K562 (cell line): Measurements from ENCODE around the gene YARS1. TPM values are rescaled to one million over a fixed set of nuclear protein-coding genes. Genes with fewer than 3 reads are reported as not detected.

Experiments
- ARID3A ChIP-seq: IDR thresholded peaks from 2 replicates; pipeline ENCODE4 v1.6.1; 2012; ENCODE audit warnings: low read depth, low read length, improper control_type of control experiment, borderline replicate concordance
- ATF1 ChIP-seq, 2 experiments: fragments of 450-650 bp in 1 of 2; IDR thresholded peaks; 2 replicates each; pipeline ENCODE4 v1.6.1; 2016; ENCODE audit warnings: missing compliant biosample characterization in 1 of 2, missing genetic modification characterization in 1 of 2
- CREB3L1 ChIP-seq: fragments of 450-650 bp; IDR thresholded peaks from 2 replicates; pipeline ENCODE4 v1.6.1; 2014; ENCODE audit warnings: low read depth, mild to moderate bottlenecking, moderate library complexity, borderline replicate concordance
- CTCFL ChIP-seq: IDR thresholded peaks from 2 replicates; pipeline ENCODE4 v1.6.1; 2011; ENCODE audit warnings: borderline replicate concordance, low read depth, mild to moderate bottlenecking, moderate library complexity, low read length; ENCODE audit not compliant: insufficient read depth, poor library complexity, severe bottlenecking
- FIP1L1 ChIP-seq: fragments of 200-400 bp; formaldehyde crosslinking; IDR thresholded peaks from 2 replicates; pipeline ENCODE4 v1.6.1; 2018; ENCODE audit warnings: mild to moderate bottlenecking, low read depth, low read length; ENCODE audit not compliant: poor library complexity, severe bottlenecking
- HEY1 ChIP-seq: fragments of 250-450 bp; sonication (Bioruptor Pico); IDR thresholded peaks from 2 replicates; pipeline ENCODE4 v1.5.0; 2020; ENCODE audit warnings: mild to moderate bottlenecking, moderate library complexity, borderline replicate concordance
- MAX ChIP-seq: sonication (generic); formaldehyde crosslinking; IDR thresholded peaks from 2 replicates; pipeline ENCODE4 v1.9.0; 2022; ENCODE audit warnings: mild to moderate bottlenecking, missing genetic modification reagents
- NR0B1 ChIP-seq: fragments of 450-650 bp; IDR thresholded peaks from one replicate; pipeline ENCODE4 v1.6.1; 2018; ENCODE audit warnings: mild to moderate bottlenecking, moderate library complexity; ENCODE audit not compliant: partially characterized antibody
- NR2F6 ChIP-seq: fragments of 450-650 bp; formaldehyde crosslinking; IDR thresholded peaks from 2 replicates; pipeline ENCODE4 v1.4.0; 2020; ENCODE audit warnings: mild to moderate bottlenecking
- POU5F1 ChIP-seq: fragments of 150-350 bp; IDR thresholded peaks from 2 replicates; pipeline ENCODE4 v1.6.1; 2014; ENCODE audit warnings: borderline replicate concordance, low read length, low read depth, mild to moderate bottlenecking; ENCODE audit not compliant: partially characterized antibody
- RB1 ChIP-seq: fragments of 450-650 bp; IDR thresholded peaks from 2 replicates; pipeline ENCODE4 v1.6.1; 2017; ENCODE audit warnings: low read depth, mild to moderate bottlenecking
- SMAD4 ChIP-seq: fragments of 250-450 bp; sonication (Bioruptor Pico); conservative IDR thresholded peaks from 2 replicates; pipeline ENCODE4 v1.8.0; 2021; ENCODE audit warnings: inconsistent platforms, mild to moderate bottlenecking, moderate library complexity
- SMARCA4 ChIP-seq: fragments of 450-650 bp; IDR thresholded peaks from 2 replicates; pipeline ENCODE4 v1.6.1; 2016
- SPI1 ChIP-seq: IDR thresholded peaks from 2 replicates; pipeline ENCODE4 v1.6.1; 2011; ENCODE audit warnings: low read depth, low read length, control low read depth, borderline replicate concordance
- SRSF9 ChIP-seq: fragments of 200-400 bp; formaldehyde crosslinking; IDR thresholded peaks from 2 replicates; pipeline ENCODE4 v1.6.1; 2017; ENCODE audit warnings: low read depth, low read length, borderline replicate concordance
- TBL1XR1 ChIP-seq, 2 experiments: IDR thresholded peaks; 2 replicates each; pipeline ENCODE4 v1.6.1; 2012; ENCODE audit warnings: improper control_type of control experiment in 2 of 2, low read length in 2 of 2, mild to moderate bottlenecking in 1 of 2
- XRCC4 ChIP-seq: IDR thresholded peaks from one replicate; pipeline ENCODE4 v1.6.1; 2011; ENCODE audit not compliant: insufficient read depth, insufficient read length; ENCODE audit errors: extremely low read depth
- ZKSCAN3 ChIP-seq: fragments of 250-450 bp; sonication (Bioruptor Pico); IDR thresholded peaks from 2 replicates; pipeline ENCODE4 v1.4.0; 2020
- ZNF217 ChIP-seq: sonication (generic); formaldehyde crosslinking; IDR thresholded peaks from 2 replicates; pipeline ENCODE4 v1.8.0; 2022; ENCODE audit warnings: mild to moderate bottlenecking, missing genetic modification reagents
- polyA plus RNA-seq, 8 experiments: library from polyadenylated mRNA; depleted of rRNA in 4 of 8; stranded (reverse) in 5 of 8; unstranded in 3 of 8; fragments of >200 nt; fragmentation: Nextera tagmentation in 2 of 8; fragmentation: Illumina TruSeq in 1 of 8; extraction: Ambion mirVana in 2 of 8; extraction: Trizol in 1 of 8; gene quantifications; 2 replicates each; pipeline versions ENCODE4 v1.2.1 to v1.2.3, GENCODE V29; 2011 to 2014; ENCODE audit warnings: inconsistent platforms in 1 of 8, missing spikeins in 1 of 8
- total RNA-seq, 7 experiments: library from RNA; depleted of rRNA in 6 of 7; stranded (reverse); fragments of >200 nt in 6 of 7; fragmentation: Illumina TruSeq in 2 of 7; extraction: Trizol in 2 of 7; gene quantifications; 2 replicates each; pipeline versions ENCODE4 v1.2.1 to v1.2.3, GENCODE V29; 2011 to 2021; ENCODE audit warnings: low replicate concordance in 1 of 7

YARS1 gene
- total and polyA plus RNA-seq, 9 of the 15 experiments (the other 6 are each of a cell fraction or from before 2014, with no cell fraction given): 66.2 to 336 (median 201) TPM

GRCh38 chr1:32773018-32773763 is 44.0 kb downstream of the YARS1 start (continued):
- TF ChIP-seq CTCFL: peak; percentile 93
- no peak for TF ChIP-seq SPI1
- TF ChIP-seq FIP1L1: no peak
- TF ChIP-seq ARID3A: no peak
- TF ChIP-seq POU5F1: no peak
- no peak for TF ChIP-seq ATF1 (CRISPR knock-in tag; IDR thresholded peaks at IDR 0.05)
- no peak for TF ChIP-seq ATF1 (tag; IDR thresholded peaks at IDR 0.05)
- TF ChIP-seq XRCC4: no peak
- TF ChIP-seq ZKSCAN3 (CRISPR knock-in tag): no peak
- TF ChIP-seq RB1: peak; percentile 89
- peak; percentile 74; the same call in 1 of the 2 replicates for TF ChIP-seq NR2F6 (CRISPR knock-in tag)
- TF ChIP-seq SMARCA4: no peak
- TF ChIP-seq SMAD4 (CRISPR knock-in tag): 0 out of 2 replicates have a peak, but pooled peaks have one; percentile 43
- 0 out of 2 replicates have a peak, but pooled peaks have one; percentile 20 for TF ChIP-seq MAX
- TF ChIP-seq TBL1XR1 (IDR thresholded peaks at IDR 0.05; ENCODE audit: low read length in 2 of 2): peak in 1 of 2 experiments; percentile 55; a peak in 1 of 4 replicates
- TF ChIP-seq NR0B1: no peak
- no peak for TF ChIP-seq CREB3L1
- no peak for TF ChIP-seq HEY1
- no peak for TF ChIP-seq SRSF9
- no peak for TF ChIP-seq ZNF217 (CRISPR knock-in tag)
